ENCODE results near the gene IRX4.
"Not testable (repeated sequence)": the region's sequence is repeated elsewhere in the genome, so short reads cannot be mapped to it uniquely, and the experiment has no call there.

Gene IRX4

GRCh38 chr5:1876660-1877064 is 6.1 kb downstream of the IRX4 start:
- no peak for DNase-seq

GRCh38 chr5:1875843-1876659 is 6.7 kb downstream of the IRX4 start:
- no peak for DNase-seq

GRCh38 chr5:1875281-1875842 is 7.4 kb downstream of the IRX4 start:
- no peak for DNase-seq

- DNase-seq, result peak; percentile 31
These were observed 7.9 kb downstream of the IRX4 start for GRCh38 chr5:1874771-1875220.

- DNase-seq, result no peak
These were observed 8.4 kb downstream of the IRX4 start for GRCh38 chr5:1874348-1874747.

- no peak for DNase-seq
These were observed 9.3 kb downstream of the IRX4 start for GRCh38 chr5:1873243-1873959.

GRCh38 chr5:1871441-1871840 is 11.3 kb downstream of the IRX4 start:
- no peak for DNase-seq

GRCh38 chr5:1870435-1871272 is 12.1 kb downstream of the IRX4 start:
- DNase-seq, result not testable (repeated sequence)

GRCh38 chr5:1868886-1869475 is 13.7 kb downstream of the IRX4 start:
- DNase-seq, result no peak

- no peak for DNase-seq
These were observed 14.9 kb downstream of the IRX4 start for GRCh38 chr5:1867815-1868143.

- no peak for DNase-seq
These were observed 15.5 kb downstream of the IRX4 start for GRCh38 chr5:1867114-1867814.

GRCh38 chr5:1865948-1866347 is 16.8 kb downstream of the IRX4 start:
- no peak for DNase-seq

- no peak for DNase-seq
These were observed 17.2 kb downstream of the IRX4 start for GRCh38 chr5:1865486-1865885.

- no peak for DNase-seq
These were observed 17.8 kb downstream of the IRX4 start for GRCh38 chr5:1864896-1865440.

GRCh38 chr5:1860949-1861348 is 21.8 kb downstream of the IRX4 start:
- DNase-seq, result no peak

- DNase-seq, result no peak
These were observed 22.6 kb downstream of the IRX4 start for GRCh38 chr5:1860021-1860610.

- no peak for DNase-seq
These were observed 23.6 kb downstream of the IRX4 start for GRCh38 chr5:1859099-1859498.

- no peak for DNase-seq
These were observed 24.3 kb downstream of the IRX4 start for GRCh38 chr5:1858436-1858835.

- DNase-seq, result no peak
These were observed 25.5 kb downstream of the IRX4 start for GRCh38 chr5:1857256-1857600.

- DNase-seq, result no peak
These were observed 26.0 kb downstream of the IRX4 start for GRCh38 chr5:1856596-1857255.

- DNase-seq, result no peak
These were observed 27.1 kb downstream of the IRX4 start for GRCh38 chr5:1855596-1855995.

All from NCI-H1092 treated with DMSO at 0.1 percent for 48 hours (cell line).